GM12878 (cell line): ENCODE measurements around the gene MSH2. TPM values are rescaled to one million over a fixed set of nuclear protein-coding genes. Genes with fewer than 3 reads are reported as not detected.

Experiments
- ATAC-seq: fragments of 200-7000 bp; cut with Tn5 transposase; 3 replicates; pipeline ENCODE4 v1.9.1; 2020; ENCODE audit warnings: mild to moderate bottlenecking, moderate library complexity
- BruUV-seq: library from RNA; stranded (reverse); fragments of 400-500 nt; replicated peaks from 2 replicates; lab custom pipeline; 2021; lab: Mats Ljungman, UMichigan
- CTCF ChIA-PET: fragments of 300-600 bp; sonication (Branson Sonifier 250); formaldehyde crosslinking; extraction: SDS; loops from one replicate; lab custom pipeline; 2021; ENCODE audit warnings: inconsistent platforms; lab: Yijun Ruan, JAX
- POLR2A ChIA-PET: fragments of 350-600 bp; formaldehyde crosslinking; extraction: SDS; loops from one replicate; lab custom pipeline; 2021; ENCODE audit warnings: inconsistent platforms; lab: Charles Lee
- RAD21 ChIA-PET: fragments of 300-600 bp; sonication (Branson Sonifier 250); formaldehyde crosslinking; loops from one replicate; lab custom pipeline; 2023; ENCODE audit warnings: antibody characterized with exemption; ENCODE audit not compliant: unreplicated experiment; lab: Charles Lee
- SMC1A ChIA-PET: fragments of 300-600 bp; sonication (Branson Sonifier 250); formaldehyde crosslinking; loops from one replicate; lab custom pipeline; 2023; ENCODE audit not compliant: unreplicated experiment, uncharacterized antibody; lab: Charles Lee
- DNase-seq: peaks from one replicate; pipeline ENCODE4 v3.0.0-alpha.2; 2011; ENCODE audit warnings: low read depth, low spot score
- FAIRE-seq: peaks from 3 replicates; lab custom pipeline; 2011; peaks lifted over from hg19 to GRCh38; lab: Jason Lieb, UNC
- H2AFZ ChIP-seq: 2 replicates; pipeline ENCODE4 v1.6.0; 2011; ENCODE audit warnings: low read depth, low read length, control low read depth; ENCODE audit not compliant: control insufficient read depth
- H3K27ac ChIP-seq: 2 replicates; pipeline ENCODE4 v1.5.1; 2011; ENCODE audit warnings: control low read depth; ENCODE audit not compliant: control insufficient read depth, insufficient read depth
- H3K27me3 ChIP-seq, 2 experiments: replicated peaks in 1 of 2; 2 replicates each; pipeline versions ENCODE4 v1.6.0 to v1.6.1; 2011; ENCODE audit warnings: low read length in 1 of 2; ENCODE audit not compliant: control insufficient read depth in 2 of 2, insufficient read depth in 2 of 2
- H3K36me3 ChIP-seq, 2 experiments: 2 replicates each; pipeline ENCODE4 v1.5.1; 2011; ENCODE audit warnings: low read length in 1 of 2; ENCODE audit not compliant: control insufficient read depth in 2 of 2, insufficient read depth in 2 of 2
- H3K4me1 ChIP-seq: 2 replicates; pipeline ENCODE4 v1.6.1; 2011; ENCODE audit warnings: mild to moderate bottlenecking, low read length, moderate library complexity, mixed read lengths; ENCODE audit not compliant: control insufficient read depth, insufficient read depth
- H3K4me2 ChIP-seq: 2 replicates; pipeline ENCODE4 v1.6.0; 2011; ENCODE audit warnings: control low read depth; ENCODE audit not compliant: control insufficient read depth, insufficient read depth
- H3K4me3 ChIP-seq: fragments of 200-600 bp; sonication (generic); 2 replicates; pipeline ENCODE4 v1.5.1; 2016
- H3K79me2 ChIP-seq: 2 replicates; pipeline ENCODE4 v1.6.0; 2011; ENCODE audit warnings: low read length; ENCODE audit not compliant: control insufficient read depth, insufficient read depth
- H3K9ac ChIP-seq: 2 replicates; pipeline ENCODE4 v1.8.0; 2011; ENCODE audit warnings: low read length, control low read depth, mixed read lengths; ENCODE audit not compliant: control insufficient read depth, insufficient read depth
- H3K9me3 ChIP-seq: replicated peaks from 3 replicates; pipeline ENCODE4 v1.5.1; 2011; ENCODE audit warnings: mild to moderate bottlenecking, low read length; ENCODE audit not compliant: control insufficient read depth, insufficient read depth
- H4K20me1 ChIP-seq: 2 replicates; pipeline ENCODE4 v1.6.0; 2011; ENCODE audit not compliant: control insufficient read depth, insufficient read depth
- EP300 ChIP-seq, 2 experiments: fragments of 150-350 bp in 1 of 2; IDR thresholded peaks; 2 replicates each; pipeline ENCODE4 v1.6.1; 2011 to 2012; ENCODE audit warnings: low read depth in 2 of 2, low read length in 2 of 2, borderline replicate concordance in 1 of 2, improper control_type of control experiment in 1 of 2, inconsistent platforms in 1 of 2; ENCODE audit not compliant: control insufficient read depth in 1 of 2
- FOS ChIP-seq: IDR thresholded peaks from 3 replicates; pipeline ENCODE4 v1.6.1; 2011; ENCODE audit warnings: borderline replicate concordance; ENCODE audit not compliant: insufficient read length; ENCODE audit errors: extremely low read depth
- HDAC6 ChIP-seq: fragments of 200-600 bp; sonication (generic); IDR thresholded peaks from one replicate; pipeline ENCODE4 v1.8.0; 2017; ENCODE audit warnings: antibody characterized with exemption; ENCODE audit not compliant: unreplicated experiment
- IRF3 ChIP-seq: fragments of 450-650 bp; IDR thresholded peaks from 2 replicates; pipeline ENCODE4 v1.6.1; 2014; ENCODE audit warnings: mild to moderate bottlenecking
- KLF5 ChIP-seq: fragments of 450-650 bp; IDR thresholded peaks from 2 replicates; pipeline ENCODE4 v1.6.1; 2014; ENCODE audit warnings: mild to moderate bottlenecking; ENCODE audit not compliant: partially characterized antibody
- LARP7 ChIP-seq: fragments of 450-650 bp; IDR thresholded peaks from 2 replicates; pipeline ENCODE4 v1.6.1; 2017; ENCODE audit warnings: mild to moderate bottlenecking
- MAX ChIP-seq: IDR thresholded peaks from 2 replicates; pipeline ENCODE4 v1.6.1; 2012; ENCODE audit warnings: low read depth, low read length, improper control_type of control experiment
- MLLT1 ChIP-seq: fragments of 450-650 bp; IDR thresholded peaks from 2 replicates; pipeline ENCODE4 v1.6.1; 2016; ENCODE audit warnings: mild to moderate bottlenecking
- NFIC ChIP-seq: IDR thresholded peaks from 2 replicates; pipeline ENCODE4 v1.6.1; 2012; ENCODE audit warnings: low read depth, mild to moderate bottlenecking, inconsistent platforms, low read length, moderate library complexity
- NFYA ChIP-seq: IDR thresholded peaks from 2 replicates; pipeline ENCODE4 v1.6.1; 2011; ENCODE audit warnings: low read depth, mild to moderate bottlenecking, low read length, improper control_type of control experiment, borderline replicate concordance
- NR2F1 ChIP-seq: fragments of 450-650 bp; conservative IDR thresholded peaks from 2 replicates; pipeline ENCODE4 v1.6.1; 2017; ENCODE audit warnings: mild to moderate bottlenecking
- RB1 ChIP-seq: fragments of 450-650 bp; formaldehyde crosslinking; IDR thresholded peaks from 2 replicates; pipeline ENCODE4 v1.6.1; 2017; ENCODE audit warnings: mild to moderate bottlenecking, borderline replicate concordance
- RBBP5 ChIP-seq: fragments of 200-600 bp; sonication (generic); conservative IDR thresholded peaks from 2 replicates; pipeline ENCODE4 v1.6.1; 2016
- SKIL ChIP-seq: fragments of 450-650 bp; IDR thresholded peaks from 2 replicates; pipeline ENCODE4 v1.6.1; 2017; ENCODE audit warnings: mild to moderate bottlenecking, low read depth, inconsistent platforms; ENCODE audit not compliant: poor library complexity, severe bottlenecking
- SREBF1 ChIP-seq: IDR thresholded peaks from 2 replicates; pipeline ENCODE4 v1.6.1; 2012; ENCODE audit warnings: mild to moderate bottlenecking, low read length
- SUZ12 ChIP-seq: fragments of 200-600 bp; sonication (generic); IDR thresholded peaks from one replicate; pipeline ENCODE4 v1.6.1; 2018; ENCODE audit warnings: antibody characterized with exemption, mild to moderate bottlenecking; ENCODE audit not compliant: unreplicated experiment
- TAF1 ChIP-seq: IDR thresholded peaks from 2 replicates; pipeline ENCODE4 v1.6.1; 2011; ENCODE audit warnings: mild to moderate bottlenecking, low read depth, low read length, borderline replicate concordance
- ZNF217 ChIP-seq: fragments of 450-650 bp; IDR thresholded peaks from 2 replicates; pipeline ENCODE4 v1.6.1; 2017; ENCODE audit warnings: antibody characterized with exemption, mild to moderate bottlenecking
- WGBS: methylation state at CpG from one replicate; pipeline ENCODE4 v1.1.6; 2016; ENCODE audit warnings: low lambda C conversion rate; ENCODE audit not compliant: insufficient replicate concordance, insufficient coverage; ENCODE audit errors: missing lambda C conversion rate; 5-methylcytosine and 5-hydroxymethylcytosine counted together
- in situ Hi-C: fragments of 300-500 bp; cut with MboI; formaldehyde crosslinking; loops from 9 replicates; pipeline ENCODE4 v1.14.3; 2018; ENCODE audit warnings: mixed read lengths
- intact Hi-C: fragments of 100-400 bp; cut with micrococcal nuclease; formaldehyde crosslinking; loops from one replicate; pipeline ENCODE4 v1.14.2; 2022; ENCODE audit not compliant: unreplicated experiment
- polyA plus RNA-seq, 11 experiments: library from polyadenylated mRNA; depleted of rRNA in 4 of 11; unstranded in 6 of 11; stranded (reverse) in 5 of 11; fragments of >200 nt; fragmentation: Nextera tagmentation in 4 of 11; fragmentation: Illumina TruSeq in 1 of 11; extraction: Ambion mirVana in 4 of 11; extraction: Trizol in 1 of 11; gene quantifications; 1 replicate in 1 of 11; 2 replicates in 10 of 11; pipeline versions ENCODE4 v1.2.1 to v1.2.3, GENCODE V29; 2011 to 2016; ENCODE audit warnings: inconsistent platforms in 2 of 11, missing spikeins in 2 of 11, low read depth in 1 of 11
- total RNA-seq, 4 experiments: library from RNA; depleted of rRNA in 3 of 4; stranded (reverse); fragments of >200 nt in 3 of 4; fragmentation: Illumina TruSeq in 1 of 4; extraction: Trizol in 1 of 4; gene quantifications; 2 replicates each; pipeline versions ENCODE4 v1.2.1 to v1.2.3, GENCODE V29; 2013 to 2021

MSH2 gene
- total and polyA plus RNA-seq, 10 of the 15 experiments (the other 5 are each of a cell fraction or from before 2014, with no cell fraction given) = 24.3 to 94.4 (median 55.5) TPM

- WGBS = 66% methylated on average over 16 of the region's 16 CpGs
- Histone ChIP-seq H3K4me2 (no peak overlapping the region), H2AFZ (no peak overlapping the region), H3K27me3 (no peaks in the 10 kb centered on the region), H3K9ac (no peak overlapping the region), H3K4me1 (no peaks in the 10 kb centered on the region), H3K9me3 (no peaks in the 10 kb centered on the region), H3K27ac (no peak overlapping the region), H3K4me3 (no peak overlapping the region), H4K20me1 (no peaks in the 10 kb centered on the region; the same call in 1 of the 2 replicates), H3K36me3 (no peaks in the 10 kb centered on the region), H3K79me2 (no peaks in the 10 kb centered on the region)
- FAIRE-seq (no peak), ATAC-seq (no peak), DNase-seq (no peak)
- TF ChIP-seq EP300 (IDR thresholded peaks at IDR 0.05; ENCODE audit: borderline replicate concordance in 1 of 2, control insufficient read depth in 1 of 2, low read depth in 2 of 2, low read length in 2 of 2) (no peak), MLLT1 (no peak), KLF5 (no peak), SKIL (no peak), IRF3 (no peak), ZNF217 (no peak), NFYA (no peak), RB1 (no peak), RBBP5 (no peak), SREBF1 (no peak), SUZ12 (no peak), HDAC6 (no peak), NR2F1 (no peak), NFIC (no peak), LARP7 (no peak), TAF1 (no peak), FOS (no peak), MAX (no peak)
- RAD21 ChIA-PET = no interaction called here
- in situ Hi-C loops (no loop called here), intact Hi-C loops (no loop called here)
- CTCF ChIA-PET = interaction anchor here (0.5 kb wide), 1 partner anchor 552 kb away, joined by 4 read pairs; no protein-coding TSS in a partner anchor
- POLR2A ChIA-PET = no interaction called here
- SMC1A ChIA-PET = no interaction called here
- BruUV-seq = no TSS peak
Measured at GRCh38 chr2:47530105-47530760, 127.3 kb downstream of the MSH2 start.
